ENCODE results near the gene SYNE2.

SYNE2 gene

GRCh38 chr14:64234877-64235651, 382.3 kb downstream of the SYNE2 start:
- in situ Hi-C loops (cut with MboI; ENCODE audit: low sequenced_read_pairs): no loop called here

GRCh38 chr14:64235652-64236640, 383.1 kb downstream of the SYNE2 start:
- in situ Hi-C loops (cut with MboI; ENCODE audit: low sequenced_read_pairs): no loop called here

- in situ Hi-C loops (cut with MboI; ENCODE audit: low sequenced_read_pairs): no loop called here
Measured at GRCh38 chr14:64238049-64238448, 385.2 kb downstream of the SYNE2 start.

- in situ Hi-C loops (cut with MboI; ENCODE audit: low sequenced_read_pairs): no loop called here
Measured at GRCh38 chr14:64238631-64239030, 385.8 kb downstream of the SYNE2 start.

GRCh38 chr14:64244279-64244678, 391.5 kb downstream of the SYNE2 start:
- in situ Hi-C loops (cut with MboI; ENCODE audit: low sequenced_read_pairs): no loop called here

GRCh38 chr14:64245491-64245890, 392.7 kb downstream of the SYNE2 start:
- in situ Hi-C loops (cut with MboI; ENCODE audit: low sequenced_read_pairs): no loop called here

GRCh38 chr14:64246688-64247087, 393.9 kb downstream of the SYNE2 start:
- in situ Hi-C loops (cut with MboI; ENCODE audit: low sequenced_read_pairs): no loop called here

- in situ Hi-C loops (cut with MboI; ENCODE audit: low sequenced_read_pairs): no loop called here
Measured at GRCh38 chr14:64247195-64247594, 394.4 kb downstream of the SYNE2 start.

- in situ Hi-C loops (cut with MboI; ENCODE audit: low sequenced_read_pairs): no loop called here
Measured at GRCh38 chr14:64248689-64249088, 395.9 kb downstream of the SYNE2 start.

GRCh38 chr14:64249363-64249762, 396.6 kb downstream of the SYNE2 start:
- in situ Hi-C loops (cut with MboI; ENCODE audit: low sequenced_read_pairs): no loop called here

- in situ Hi-C loops (cut with MboI; ENCODE audit: low sequenced_read_pairs): no loop called here
Measured at GRCh38 chr14:64253672-64254071, 400.9 kb downstream of the SYNE2 start.

GRCh38 chr14:64255756-64256155, 403.0 kb downstream of the SYNE2 start:
- in situ Hi-C loops (cut with MboI; ENCODE audit: low sequenced_read_pairs): no loop called here

GRCh38 chr14:64260418-64260817, 407.6 kb downstream of the SYNE2 start:
- in situ Hi-C loops (cut with MboI; ENCODE audit: low sequenced_read_pairs): no loop called here

GRCh38 chr14:64265222-64265621, 412.4 kb downstream of the SYNE2 start:
- in situ Hi-C loops (cut with MboI; ENCODE audit: low sequenced_read_pairs): no loop called here

GRCh38 chr14:64266239-64266638, 413.4 kb downstream of the SYNE2 start:
- in situ Hi-C loops (cut with MboI; ENCODE audit: low sequenced_read_pairs): no loop called here

GRCh38 chr14:64272019-64272418, 419.2 kb downstream of the SYNE2 start:
- in situ Hi-C loops (cut with MboI; ENCODE audit: low sequenced_read_pairs): no loop called here

Data from HL-60/S4 treated with phorbol 12-myristate 13-acetate at 8.2 ng/mL for 4 days and 3 days (cell line).